Measurements from ENCODE around the gene ALX4.

The ALX4 gene

DNA sequence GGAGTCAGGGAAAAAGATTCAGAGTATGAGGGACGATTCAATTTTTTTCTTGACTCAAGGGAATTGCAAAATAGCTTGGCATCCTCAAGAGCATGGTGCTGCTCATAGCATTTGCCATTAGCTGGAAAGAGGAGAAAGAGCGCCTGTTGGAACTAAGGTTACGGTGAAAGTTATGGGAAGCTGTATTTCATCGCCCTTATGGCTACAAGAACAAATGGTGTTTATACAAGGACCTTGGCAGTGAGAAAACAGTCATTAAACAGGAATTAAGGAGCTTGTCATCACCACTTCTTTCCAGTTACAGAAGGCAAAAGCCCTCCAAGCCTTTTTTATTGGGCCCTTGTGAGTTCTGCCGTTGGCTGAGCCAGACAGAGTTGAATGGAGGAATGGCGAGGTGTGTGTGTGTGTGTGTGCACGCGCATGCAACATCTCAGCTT is 74.2 kb downstream of the ALX4 start:
- Histone ChIP-seq H3K4me1 (no peaks in the 10 kb centered on the region), H3K36me3 (no peaks in the 10 kb centered on the region), H3K9me3 (no peaks in the 10 kb centered on the region), H3K4me3 (ENCODE audit: low read depth, low read length) (no peak overlapping the region), H3K27me3 (no peaks in the 10 kb centered on the region)
- no peak for DNase-seq
- TF ChIP-seq, protein P1, sequence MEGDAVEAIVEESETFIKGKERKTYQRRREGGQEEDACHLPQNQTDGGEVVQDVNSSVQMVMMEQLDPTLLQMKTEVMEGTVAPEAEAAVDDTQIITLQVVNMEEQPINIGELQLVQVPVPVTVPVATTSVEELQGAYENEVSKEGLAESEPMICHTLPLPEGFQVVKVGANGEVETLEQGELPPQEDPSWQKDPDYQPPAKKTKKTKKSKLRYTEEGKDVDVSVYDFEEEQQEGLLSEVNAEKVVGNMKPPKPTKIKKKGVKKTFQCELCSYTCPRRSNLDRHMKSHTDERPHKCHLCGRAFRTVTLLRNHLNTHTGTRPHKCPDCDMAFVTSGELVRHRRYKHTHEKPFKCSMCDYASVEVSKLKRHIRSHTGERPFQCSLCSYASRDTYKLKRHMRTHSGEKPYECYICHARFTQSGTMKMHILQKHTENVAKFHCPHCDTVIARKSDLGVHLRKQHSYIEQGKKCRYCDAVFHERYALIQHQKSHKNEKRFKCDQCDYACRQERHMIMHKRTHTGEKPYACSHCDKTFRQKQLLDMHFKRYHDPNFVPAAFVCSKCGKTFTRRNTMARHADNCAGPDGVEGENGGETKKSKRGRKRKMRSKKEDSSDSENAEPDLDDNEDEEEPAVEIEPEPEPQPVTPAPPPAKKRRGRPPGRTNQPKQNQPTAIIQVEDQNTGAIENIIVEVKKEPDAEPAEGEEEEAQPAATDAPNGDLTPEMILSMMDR (IDR thresholded peaks at IDR 0.05; ENCODE audit: low read depth, low read length): no peak

- no peak for DNase-seq
- Histone ChIP-seq H3K4me1 (no peaks in the 10 kb centered on the region), H3K36me3 (no peaks in the 10 kb centered on the region), H3K27me3 (no peaks in the 10 kb centered on the region), H3K4me3 (ENCODE audit: low read depth, low read length) (no peak overlapping the region), H3K9me3 (no peaks in the 10 kb centered on the region)
- TF ChIP-seq, protein P1 (IDR thresholded peaks at IDR 0.05; ENCODE audit: low read depth, low read length): no peak
Observed at GRCh38 chr11:44229624-44230023, 80.3 kb downstream of the ALX4 start.

- no peaks in the 10 kb centered on the region for H3K4me1 ChIP-seq
Observed at GRCh38 chr11:44229098-44229497, 80.8 kb downstream of the ALX4 start.

DNA sequence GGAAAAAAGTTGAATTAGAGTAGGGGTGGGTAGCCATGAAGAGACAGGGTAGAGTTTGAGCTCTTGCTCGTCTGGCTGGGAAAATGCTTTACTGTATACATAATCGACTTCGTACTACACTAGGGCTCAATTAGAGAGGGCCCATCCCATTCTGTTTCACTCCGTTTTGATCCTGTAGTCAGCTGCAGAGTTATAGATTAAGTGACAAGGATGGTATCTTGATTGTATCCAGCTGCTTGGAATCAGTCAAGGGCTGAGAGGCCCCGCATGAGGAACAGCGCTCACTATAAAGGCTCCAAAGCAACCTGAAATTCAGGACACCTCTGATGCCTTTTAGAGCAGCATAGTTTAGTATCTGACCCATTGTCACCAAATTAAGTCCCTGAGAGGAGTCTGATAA is 81.6 kb downstream of the ALX4 start:
- no peak overlapping the region for H3K4me3 ChIP-seq (ENCODE audit: low read depth, low read length)
- H3K9me3 ChIP-seq: no peaks in the 10 kb centered on the region
- H3K36me3 ChIP-seq: no peaks in the 10 kb centered on the region
- TF ChIP-seq, protein P1 (IDR thresholded peaks at IDR 0.05; ENCODE audit: low read depth, low read length): no peak
- H3K27me3 ChIP-seq: no peaks in the 10 kb centered on the region
- no peaks in the 10 kb centered on the region for H3K4me1 ChIP-seq
- no peak for DNase-seq

More at GRCh38 chr11:44229098-44229497, 80.8 kb downstream of the ALX4 start:
- Histone ChIP-seq H3K27me3 (no peaks in the 10 kb centered on the region), H3K4me3 (ENCODE audit: low read depth, low read length) (no peak overlapping the region), H3K9me3 (no peaks in the 10 kb centered on the region), H3K36me3 (no peaks in the 10 kb centered on the region)
- DNase-seq: no peak
- TF ChIP-seq, protein P1 (IDR thresholded peaks at IDR 0.05; ENCODE audit: low read depth, low read length): no peak

- Histone ChIP-seq H3K36me3 (no peaks in the 10 kb centered on the region), H3K27me3 (no peaks in the 10 kb centered on the region), H3K9me3 (no peaks in the 10 kb centered on the region), H3K4me3 (ENCODE audit: low read depth, low read length) (no peak overlapping the region), H3K4me1 (no peaks in the 10 kb centered on the region)
- no peak for DNase-seq
- TF ChIP-seq, protein P1 (IDR thresholded peaks at IDR 0.05; ENCODE audit: low read depth, low read length): no peak
Observed at GRCh38 chr11:44226945-44227344, 83.0 kb downstream of the ALX4 start.

- no peak overlapping the region for H3K4me3 ChIP-seq (ENCODE audit: low read depth, low read length)
- H3K27me3 ChIP-seq: no peaks in the 10 kb centered on the region
- no peaks in the 10 kb centered on the region for H3K4me1 ChIP-seq
- no peaks in the 10 kb centered on the region for H3K9me3 ChIP-seq
- no peak for DNase-seq
- TF ChIP-seq, protein P1 (IDR thresholded peaks at IDR 0.05; ENCODE audit: low read depth, low read length): no peak
- H3K36me3 ChIP-seq: no peaks in the 10 kb centered on the region
Observed at GRCh38 chr11:44226490-44226889, 83.4 kb downstream of the ALX4 start.
